ENCODE measurements around the gene MAP3K20.
"Not testable (repeated sequence)": the region's sequence is repeated elsewhere in the genome, so short reads cannot be mapped to it uniquely, and the experiment has no call there.

The MAP3K20 gene

DNA sequence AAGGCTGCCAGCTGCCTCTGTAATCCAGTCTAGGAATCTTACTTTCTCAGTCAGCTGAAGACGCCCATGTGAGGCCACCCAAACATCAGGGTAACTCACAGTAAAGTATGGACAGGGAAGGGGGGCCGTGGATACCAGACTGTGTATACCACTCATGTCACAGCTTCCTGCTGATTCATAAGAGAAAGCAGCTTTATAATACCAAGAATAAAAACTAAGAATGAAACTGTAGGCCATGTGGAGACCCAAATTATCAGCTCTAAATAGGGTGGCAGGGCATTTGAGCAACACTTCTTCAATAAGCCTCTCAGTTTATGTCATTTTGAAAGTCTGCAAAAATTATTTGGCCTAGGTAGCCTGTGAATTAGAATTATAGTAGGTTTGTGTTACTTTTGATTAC, 164.0 kb downstream of the MAP3K20 start:
- no peak for DNase-seq

- no peak for DNase-seq
These were observed 164.4 kb downstream of the MAP3K20 start for GRCh38 chr2:173240083-173240482.

- no peak for DNase-seq
These were observed 166.0 kb downstream of the MAP3K20 start for GRCh38 chr2:173241643-173242042.

- DNase-seq, result no peak
These were observed 171.5 kb downstream of the MAP3K20 start for GRCh38 chr2:173247156-173247555.

- DNase-seq, result no peak
These were observed 172.7 kb downstream of the MAP3K20 start for GRCh38 chr2:173248381-173248780.

GRCh38 chr2:173249661-173250641, 174.3 kb downstream of the MAP3K20 start:
- no peak for DNase-seq

DNA sequence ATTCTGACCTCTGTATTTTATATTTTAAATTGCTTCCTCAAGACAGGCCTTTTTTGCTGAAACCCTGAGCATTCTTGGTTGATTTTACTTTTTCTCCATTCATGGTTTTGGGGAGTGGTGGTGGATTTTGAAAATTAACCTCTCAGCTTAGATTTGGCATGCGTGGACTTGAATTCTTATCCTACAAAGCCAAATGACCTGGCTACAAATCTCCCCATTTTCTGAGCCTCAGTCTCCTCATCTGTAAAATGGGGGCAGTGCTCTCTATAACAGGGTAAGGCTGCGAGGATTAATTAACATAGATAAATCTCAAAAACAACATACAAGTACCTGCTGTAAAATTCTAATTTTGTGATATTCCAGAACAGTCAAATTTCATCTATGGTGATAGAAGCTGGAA, 175.6 kb downstream of the MAP3K20 start:
- DNase-seq, result no peak

DNA sequence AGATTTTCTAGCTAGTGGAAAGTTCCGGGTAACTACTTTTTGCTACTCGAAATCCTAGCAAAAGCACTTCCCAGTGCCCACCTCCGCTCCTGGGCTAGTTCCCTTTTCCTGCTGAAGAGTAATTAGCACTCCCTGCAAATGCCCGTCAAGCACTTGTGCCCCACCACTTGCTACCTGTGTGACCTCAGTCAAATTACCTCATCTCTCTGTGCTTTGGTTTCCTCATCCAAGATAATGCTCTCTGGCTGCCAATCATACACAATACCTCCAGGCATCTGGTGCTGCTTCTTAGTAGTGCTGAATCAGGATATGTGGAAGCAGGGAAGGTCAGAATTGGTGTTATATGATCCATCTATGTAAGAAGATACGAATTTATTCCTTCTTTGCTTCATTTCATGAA, 176.9 kb downstream of the MAP3K20 start:
- DNase-seq, result no peak

- DNase-seq, result no peak
These were observed 179.0 kb downstream of the MAP3K20 start for GRCh38 chr2:173254659-173255058.

- no peak for DNase-seq
These were observed 183.1 kb downstream of the MAP3K20 start for GRCh38 chr2:173258701-173259100.

GRCh38 chr2:173262356-173262755, 186.7 kb downstream of the MAP3K20 start:
- not testable (repeated sequence) for DNase-seq

DNA sequence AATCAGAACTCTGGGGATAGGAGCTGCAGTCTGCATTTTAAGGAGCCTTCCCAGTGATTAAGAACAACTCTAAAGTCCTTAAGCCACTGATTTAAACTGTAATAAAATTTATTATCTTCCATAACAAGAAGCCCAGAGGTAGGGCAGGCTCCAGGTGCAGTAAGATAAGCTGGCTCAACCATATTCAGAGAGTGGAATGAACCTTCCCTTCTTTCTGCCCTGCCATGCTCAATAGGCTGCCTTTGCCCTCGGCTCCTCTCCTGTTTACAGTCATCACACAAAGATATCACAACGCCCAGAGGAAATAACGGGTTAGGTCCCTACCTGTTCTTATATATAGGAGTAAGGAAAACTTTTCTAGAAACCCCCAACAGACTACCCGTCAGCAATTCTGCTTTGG, 188.5 kb downstream of the MAP3K20 start:
- no peak for DNase-seq

GRCh38 chr2:173264603-173265366, 189.1 kb downstream of the MAP3K20 start:
- DNase-seq, result no peak

GRCh38 chr2:173271135-173271534, 195.5 kb downstream of the MAP3K20 start:
- DNase-seq, result no peak

- no peak for DNase-seq
These were observed 196.2 kb downstream of the MAP3K20 start for GRCh38 chr2:173271825-173272224.

GRCh38 chr2:173272849-173273248, 197.2 kb downstream of the MAP3K20 start:
- no peak for DNase-seq

- DNase-seq, result no peak
These were observed 203.3 kb downstream of the MAP3K20 start for GRCh38 chr2:173278794-173279526.

GRCh38 chr2:173279527-173279868, 203.9 kb downstream of the MAP3K20 start:
- DNase-seq, result no peak

GRCh38 chr2:173280853-173281252, 205.2 kb downstream of the MAP3K20 start:
- DNase-seq, result no peak

DNA sequence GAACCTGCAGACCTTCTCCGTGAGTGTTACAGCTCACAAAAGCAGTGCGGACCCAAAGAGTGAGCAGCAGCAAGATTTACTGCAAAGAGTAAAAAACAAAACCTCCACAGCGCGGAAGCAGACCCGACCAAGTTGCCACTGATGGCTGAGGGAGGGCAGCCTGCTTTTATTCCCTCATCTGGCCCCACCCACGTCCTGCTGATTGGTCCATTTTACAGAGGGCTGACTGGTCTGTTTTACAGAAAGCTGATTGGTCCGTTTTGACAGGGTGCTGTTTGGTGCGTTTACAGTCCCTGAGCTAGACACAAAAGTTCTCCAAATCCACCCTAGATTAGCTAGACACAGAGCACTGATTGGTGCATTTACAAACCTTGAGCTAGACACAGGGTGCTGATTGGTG, 206.3 kb downstream of the MAP3K20 start:
- not testable (repeated sequence) for DNase-seq

DNA sequence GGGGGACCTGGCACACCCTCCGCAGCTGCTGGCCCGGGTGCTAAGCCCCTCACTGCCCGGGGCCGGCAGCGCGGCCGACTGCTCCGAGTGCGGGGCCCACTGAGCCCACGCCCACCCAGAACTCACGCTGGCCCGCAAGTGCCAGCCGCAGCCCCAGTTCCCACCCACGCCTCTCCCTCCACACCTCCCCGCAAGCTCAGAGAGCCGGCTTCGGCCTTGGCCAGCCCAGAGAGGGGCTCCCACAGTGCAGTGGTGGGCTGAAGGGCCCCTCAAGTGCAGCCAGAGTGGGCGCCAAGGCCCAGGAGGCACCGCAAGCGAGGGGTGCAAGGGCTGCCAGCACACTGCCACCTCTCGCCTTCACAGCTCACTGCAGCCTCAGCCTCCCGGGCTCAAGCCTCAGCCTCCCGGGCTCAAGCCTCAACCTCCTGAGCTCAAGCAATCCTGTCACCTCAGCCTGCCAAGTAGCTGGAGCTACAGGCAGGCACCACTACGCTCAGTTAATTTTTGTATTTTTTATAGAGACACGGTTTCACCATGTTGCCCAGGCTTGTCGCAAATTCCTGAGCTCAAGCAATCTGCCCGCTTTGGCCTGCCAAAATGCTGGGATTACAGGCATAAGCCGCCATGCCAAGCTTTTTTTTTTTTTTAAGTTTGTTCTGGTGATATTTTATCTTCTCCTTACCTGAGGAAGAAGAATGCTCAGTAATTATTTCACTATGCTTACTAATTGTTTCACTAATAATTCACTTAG, 207.3 kb downstream of the MAP3K20 start:
- DNase-seq, result no peak

GRCh38 chr2:173286153-173286809, 210.6 kb downstream of the MAP3K20 start:
- DNase-seq, result no peak

All from activated effector memory CD4-positive, alpha-beta T cell treated with Interleukin-2 at 50 U/mL for 16 hours (primary cell).